ENCODE data around the gene LCE2C. TPM values are rescaled to one million over a fixed set of nuclear protein-coding genes. Genes with fewer than 3 reads are reported as not detected.
"Not testable (repeated sequence)": the region's sequence is repeated elsewhere in the genome, so short reads cannot be mapped to it uniquely, and the experiment has no call there.

Gene LCE2C, protein sequence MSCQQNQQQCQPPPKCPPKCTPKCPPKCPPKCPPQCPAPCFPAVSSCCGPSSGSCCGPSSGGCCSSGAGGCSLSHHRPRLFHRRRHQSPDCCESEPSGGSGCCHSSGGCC
- not detected in 2 replicates for total RNA-seq

DNA sequence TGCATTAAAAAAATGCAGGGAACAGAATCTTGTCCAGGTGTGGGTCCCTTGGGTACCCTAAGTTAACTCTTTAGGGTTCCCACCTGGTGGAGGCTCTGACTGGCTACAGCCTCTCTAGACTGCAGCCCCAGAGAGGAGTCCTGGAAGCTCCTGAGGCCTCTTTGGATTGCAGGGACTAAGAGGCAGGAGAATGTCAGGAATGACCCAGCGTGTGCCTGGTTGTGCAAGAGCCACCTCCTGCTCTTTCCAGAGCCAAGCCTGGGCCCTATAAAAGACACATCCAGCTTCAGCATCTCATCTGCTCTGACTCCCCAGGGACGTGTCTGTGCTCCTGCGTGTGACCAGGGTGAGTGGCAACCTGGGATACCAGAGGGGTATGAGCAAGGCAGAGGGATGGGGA lies at the start of gene LCE2C:
TSS of gene LCE2C (plus strand) at position 297 of the 400 bp plus-strand sequence. CDS start 737 bp downstream, outside the sequence.
- not testable (repeated sequence) for DNase-seq (ENCODE audit: extremely low read depth, low read depth, low spot score)

DNA sequence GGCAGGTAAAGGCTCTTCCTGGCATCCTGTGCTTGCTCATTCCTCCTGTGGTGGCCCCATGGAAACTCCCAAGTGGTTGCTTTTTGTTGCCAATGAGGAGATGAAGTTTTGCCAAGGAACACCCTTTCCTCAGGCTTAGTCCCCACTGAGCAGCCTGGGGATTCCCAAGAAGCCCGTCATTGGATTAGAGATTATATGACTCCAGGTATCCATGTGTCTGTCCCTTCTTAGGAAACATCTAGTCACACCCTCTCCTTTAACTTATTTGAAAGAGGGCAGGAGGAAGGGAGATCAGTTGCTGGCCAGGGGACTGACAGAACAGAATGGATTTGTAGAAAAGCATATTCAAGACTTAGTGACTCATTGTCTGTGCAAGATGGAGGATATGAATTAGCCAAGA lies 48.3 kb upstream of the LCE2C start:
- DNase-seq (ENCODE audit: extremely low read depth, low read depth, low spot score) = no peak

DNA sequence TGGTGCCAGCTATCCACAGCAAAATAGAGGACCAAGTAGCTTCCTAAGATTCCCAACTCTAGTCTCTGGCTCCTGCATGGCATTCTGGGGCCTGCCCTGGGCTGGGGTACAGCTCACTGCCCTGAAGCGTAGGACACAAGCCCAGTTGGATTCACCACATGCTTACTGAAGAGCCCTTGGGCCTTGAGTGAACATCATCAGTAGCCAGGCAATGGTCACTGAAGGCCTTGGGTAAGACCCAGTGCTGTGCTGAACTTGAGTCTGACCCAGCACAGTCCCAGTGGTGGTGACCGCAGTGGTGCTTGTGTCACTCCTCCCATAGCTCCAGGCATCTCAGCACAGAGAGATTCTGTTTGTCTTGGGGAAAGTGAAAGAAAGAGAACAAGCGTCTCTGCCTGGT lies 44.5 kb upstream of the LCE2C start:
- DNase-seq (ENCODE audit: extremely low read depth, low read depth, low spot score) = no peak

DNA sequence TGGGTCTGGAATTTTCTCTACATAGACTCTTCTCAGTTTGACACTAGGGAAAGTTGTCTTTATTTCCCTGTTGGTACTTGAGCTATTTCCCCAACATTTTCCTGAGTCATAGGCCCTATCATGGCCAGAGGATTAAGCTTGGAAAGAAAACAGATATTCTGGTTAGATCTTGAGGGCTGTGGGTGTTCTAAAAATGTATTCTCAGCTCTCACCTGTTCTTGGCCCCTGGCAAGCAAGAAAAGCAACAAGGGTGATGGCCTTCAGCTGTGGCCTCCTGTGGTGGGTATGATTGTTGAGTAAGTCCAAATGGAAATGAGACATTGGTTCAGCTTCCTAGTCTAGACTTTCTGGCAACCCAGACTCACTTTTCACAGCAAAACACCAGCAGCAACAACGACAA lies 34.7 kb upstream of the LCE2C start:
- DNase-seq (ENCODE audit: extremely low read depth, low read depth, low spot score) = no peak

DNA sequence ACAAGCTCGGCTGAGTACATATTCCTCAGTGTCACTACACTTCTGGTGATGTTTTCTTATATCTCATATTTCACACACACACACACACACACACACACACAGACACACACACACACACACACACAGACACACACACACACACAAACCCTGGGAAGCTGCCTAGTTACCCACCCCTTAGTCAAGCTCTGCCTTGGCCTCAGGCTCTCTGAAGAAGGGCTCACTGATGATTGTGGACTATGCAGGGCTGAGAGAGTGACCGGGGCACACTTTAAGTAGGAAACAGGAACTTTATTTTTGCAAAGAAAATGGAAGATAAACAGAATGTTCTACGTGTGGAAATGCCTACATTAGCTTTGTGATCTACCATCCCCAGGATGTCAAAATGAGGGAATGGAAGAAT lies 31.1 kb upstream of the LCE2C start:
- DNase-seq (ENCODE audit: extremely low read depth, low read depth, low spot score) = no peak

DNA sequence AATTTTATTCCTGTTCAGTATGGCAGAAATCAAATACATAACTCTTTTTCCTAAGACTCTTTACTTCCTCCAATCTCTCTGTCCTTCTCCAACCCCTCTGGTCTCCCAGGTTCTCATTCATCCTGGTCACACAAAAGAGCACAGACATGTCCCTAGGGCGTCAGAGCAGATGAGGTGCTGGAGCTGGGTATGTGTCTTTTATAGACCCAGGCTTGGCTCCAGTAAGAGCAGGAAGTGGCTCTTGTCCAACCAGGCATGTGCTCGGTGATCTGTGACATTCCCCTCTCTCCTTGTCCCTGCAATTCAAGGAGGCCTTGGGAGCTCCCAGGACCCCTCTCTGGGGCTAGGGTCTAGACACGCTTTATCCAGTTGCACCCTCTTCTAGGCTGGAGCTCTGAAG lies 29.9 kb upstream of the LCE2C start:
- DNase-seq (ENCODE audit: extremely low read depth, low read depth, low spot score) = no peak

DNA sequence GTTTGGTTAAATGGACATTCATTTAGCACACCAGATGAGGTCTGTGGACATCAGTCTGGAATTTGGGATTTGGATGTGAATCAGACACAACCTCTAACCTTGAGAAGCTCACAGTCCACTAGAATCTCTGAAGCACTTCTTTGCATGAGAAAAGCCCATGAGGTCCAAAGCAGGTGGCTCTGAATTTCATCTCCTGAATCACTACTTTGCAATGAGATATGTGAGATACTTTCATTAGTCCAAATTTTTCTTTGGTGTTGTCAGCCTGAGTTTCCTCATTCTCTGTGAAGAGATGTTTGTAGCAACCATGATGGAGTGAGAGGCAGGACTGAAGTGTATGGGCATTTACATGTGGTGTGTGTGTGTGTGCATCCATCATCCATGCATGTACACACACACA lies 28.4 kb upstream of the LCE2C start:
- no peak for DNase-seq (ENCODE audit: extremely low read depth, low read depth, low spot score)

DNA sequence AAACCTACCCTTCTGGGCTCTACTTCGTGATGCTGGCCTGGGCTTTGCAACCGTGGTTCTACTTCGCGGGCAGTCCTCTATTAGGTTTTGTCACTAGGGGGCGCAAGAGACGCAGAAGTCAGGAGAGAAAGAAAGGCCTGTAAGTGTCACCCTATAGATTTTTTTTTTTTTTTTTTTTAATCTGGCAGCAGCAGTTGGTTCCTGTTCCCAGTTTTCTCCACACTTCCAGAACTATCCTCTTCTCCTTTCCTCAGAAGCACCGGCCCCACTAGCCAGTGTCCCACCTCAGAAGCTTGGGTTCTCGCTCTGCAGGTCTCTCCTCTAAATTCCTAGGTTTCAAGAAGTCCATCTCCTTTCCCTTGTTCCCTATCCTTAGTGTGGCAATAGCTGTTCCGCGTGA lies 21.0 kb upstream of the LCE2C start:
- no peak for DNase-seq (ENCODE audit: extremely low read depth, low read depth, low spot score)

DNA sequence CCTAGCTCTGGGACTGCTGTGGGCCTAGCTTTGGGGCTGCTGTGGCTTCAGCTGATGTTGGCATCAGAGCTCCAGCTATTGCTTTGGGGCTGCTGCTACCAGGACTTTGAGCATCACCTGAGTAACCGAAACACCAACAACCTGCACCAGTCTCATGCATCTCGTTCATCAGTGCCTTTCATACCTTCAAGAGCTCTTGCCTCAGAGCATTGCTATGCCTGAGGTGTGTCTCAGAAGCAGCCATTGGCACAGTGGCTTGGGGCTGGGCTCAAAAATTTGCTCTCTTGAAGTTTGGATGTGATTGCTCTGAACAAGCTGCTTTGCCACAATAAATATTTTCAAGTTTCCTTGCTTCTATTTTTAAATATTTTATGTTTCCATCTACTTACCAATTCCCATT lies 18.6 kb upstream of the LCE2C start:
- no peak for DNase-seq (ENCODE audit: extremely low read depth, low read depth, low spot score)

DNA sequence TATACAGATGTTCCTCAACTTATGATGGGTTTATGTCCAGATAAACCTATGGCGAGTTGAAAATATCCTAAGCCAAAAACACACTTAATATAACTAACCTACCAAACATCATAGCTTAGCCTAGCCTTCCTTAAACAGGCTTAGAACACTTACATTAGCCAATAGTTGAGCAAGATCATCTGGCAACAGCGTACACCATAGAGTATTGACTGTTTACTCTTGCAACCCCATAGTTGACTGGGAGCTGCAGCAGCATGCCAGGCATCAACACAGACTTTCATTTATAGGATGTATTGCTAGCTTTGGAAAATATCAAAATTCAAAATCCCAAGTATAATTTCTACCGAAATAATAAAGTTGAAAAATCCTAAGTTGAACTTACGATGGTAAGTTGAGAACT lies 17.4 kb upstream of the LCE2C start:
- DNase-seq (ENCODE audit: extremely low read depth, low read depth, low spot score) = no peak

DNA sequence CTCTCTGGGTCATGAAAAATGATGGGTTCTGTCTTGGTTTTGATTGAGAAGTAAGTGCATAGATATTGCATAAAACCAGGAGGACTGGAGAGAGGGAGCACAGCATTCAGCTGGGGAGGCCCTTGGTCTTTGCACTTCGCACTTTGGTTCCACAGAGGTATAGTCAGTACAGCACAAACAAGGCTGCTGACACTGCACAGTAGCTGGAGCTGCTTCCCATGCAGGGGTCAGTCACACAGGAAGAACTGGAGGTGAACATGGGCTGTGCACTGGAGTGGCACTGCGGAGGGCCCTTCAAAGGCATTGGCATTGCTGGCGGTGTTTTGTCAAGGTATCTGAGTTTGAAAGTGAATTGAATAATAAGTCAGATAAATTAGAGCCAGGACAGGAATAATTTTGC lies 16.4 kb upstream of the LCE2C start:
- DNase-seq (ENCODE audit: extremely low read depth, low read depth, low spot score) = no peak

DNA sequence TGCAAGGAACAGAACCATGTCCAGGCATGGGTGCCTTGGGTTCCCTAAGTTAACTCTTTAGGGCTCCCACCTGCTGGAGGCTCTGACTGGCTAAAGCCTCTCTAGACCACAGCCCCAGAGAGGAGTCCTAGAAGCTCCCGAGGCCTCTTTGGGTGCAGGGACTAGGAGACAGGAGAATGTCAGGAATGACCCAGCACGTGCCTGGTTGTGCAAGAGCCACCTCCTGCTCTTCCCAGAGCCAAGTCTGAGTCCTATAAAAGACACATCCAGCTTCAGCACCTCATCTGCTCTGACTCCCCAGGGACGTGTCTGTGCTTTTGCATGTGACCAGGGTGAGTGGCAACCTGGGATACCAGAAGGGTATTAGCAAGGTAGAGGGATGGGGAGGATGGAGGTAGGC lies 12.0 kb upstream of the LCE2C start, which contains the start of gene LCE2D:
TSS of gene LCE2D (plus strand) at position 283 of the 400 bp plus-strand sequence. CDS start 726 bp downstream, outside the sequence.
- DNase-seq (ENCODE audit: extremely low read depth, low read depth, low spot score) = no peak

DNA sequence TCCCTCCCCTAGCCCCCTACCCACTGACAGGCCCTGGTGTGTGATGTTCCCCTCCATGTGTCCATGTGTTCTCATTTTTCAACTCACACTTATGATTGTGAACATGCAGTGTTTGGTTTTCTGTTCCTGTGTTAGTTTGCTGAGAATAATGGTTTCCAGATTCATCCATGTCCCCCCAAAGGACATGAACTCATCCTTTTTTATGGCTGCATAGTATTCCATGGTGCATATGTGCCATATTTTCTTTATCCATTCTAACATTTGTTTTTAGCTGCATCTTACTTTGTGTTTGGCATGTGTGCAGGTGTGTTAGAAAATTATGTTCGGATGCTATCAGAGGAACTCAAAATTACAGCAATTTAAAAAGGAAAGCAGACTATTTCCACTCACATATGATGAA lies 8.9 kb upstream of the LCE2C start:
- DNase-seq (ENCODE audit: extremely low read depth, low read depth, low spot score) = not testable (repeated sequence)

DNA sequence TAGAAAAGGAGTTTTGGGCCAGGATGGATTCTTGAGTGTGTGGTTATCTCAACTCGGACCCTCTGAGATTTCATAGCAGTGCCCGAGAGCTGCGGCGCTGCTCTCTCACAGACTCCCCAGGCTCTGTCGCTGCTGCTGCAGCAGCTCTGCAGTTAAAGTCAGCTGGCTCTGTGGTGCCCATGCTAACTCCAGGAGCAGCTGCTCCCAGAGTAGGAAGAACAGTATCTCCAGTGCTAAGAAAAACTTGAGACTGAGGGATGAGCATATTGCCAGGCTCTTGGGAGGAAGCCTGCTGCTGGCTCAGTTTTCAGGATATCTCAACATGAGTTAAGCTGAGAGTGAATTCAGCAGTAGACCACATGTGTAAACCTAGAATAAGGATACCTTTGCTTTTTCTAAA lies 7.4 kb upstream of the LCE2C start:
- DNase-seq (ENCODE audit: extremely low read depth, low read depth, low spot score) = no peak

DNA sequence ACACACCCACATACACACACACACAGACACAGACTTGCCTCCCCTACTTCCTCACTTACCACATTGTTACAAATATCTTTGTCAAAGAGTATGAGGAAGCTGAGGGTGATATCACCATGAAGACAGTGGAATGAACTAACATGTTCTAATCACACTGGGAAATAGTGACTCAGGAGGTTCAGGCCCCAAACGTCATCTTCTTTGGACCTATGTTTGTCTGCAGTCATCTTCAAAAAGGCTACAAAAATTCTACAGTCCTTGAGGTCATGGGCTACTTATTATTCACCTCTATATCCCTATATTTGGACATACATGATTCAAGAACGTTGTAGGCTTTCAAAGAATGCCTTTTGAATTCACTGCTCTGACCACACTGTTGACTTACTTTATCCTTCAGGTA lies 2.1 kb upstream of the LCE2C start:
- no peak for DNase-seq (ENCODE audit: extremely low read depth, low read depth, low spot score)

DNA sequence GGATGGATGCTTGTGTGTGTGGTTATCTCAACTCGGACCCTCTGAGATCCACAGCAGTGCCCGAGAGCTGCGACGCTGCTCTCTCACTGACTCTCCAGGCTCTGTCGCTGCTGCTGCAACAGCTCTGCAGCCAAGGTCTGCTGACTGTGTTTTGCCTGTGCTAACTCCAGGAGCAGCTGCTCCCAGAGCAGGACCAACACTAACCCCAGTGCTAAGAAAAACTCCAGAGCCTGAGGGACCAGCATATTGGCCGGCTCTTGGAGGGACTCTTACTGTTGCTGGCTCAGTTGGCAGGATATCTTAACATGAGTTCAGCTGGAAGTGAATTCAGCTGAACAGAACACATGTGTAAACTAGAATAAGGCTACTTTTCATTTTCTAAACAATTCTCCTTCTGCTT lies 4.4 kb downstream of the LCE2C start:
- DNase-seq (ENCODE audit: extremely low read depth, low read depth, low spot score) = no peak

DNA sequence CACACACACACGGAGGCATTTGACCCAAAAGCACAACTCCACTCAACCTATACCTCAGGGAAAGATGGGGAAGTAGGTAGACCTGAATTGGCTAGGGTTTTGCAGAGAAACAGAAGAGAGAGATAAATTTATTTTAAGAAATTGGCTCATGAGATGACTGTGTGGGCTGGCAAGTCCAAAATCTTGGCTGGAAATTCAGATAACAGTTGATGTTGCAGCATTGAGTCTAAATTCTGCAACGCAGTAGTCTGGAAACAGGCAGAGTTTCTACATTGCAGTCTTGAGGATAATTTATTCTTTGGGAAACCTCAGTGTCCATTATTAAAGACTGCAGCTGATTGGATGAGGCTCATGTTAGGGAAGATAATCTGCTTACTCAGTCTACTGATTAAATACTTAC lies 6.5 kb downstream of the LCE2C start:
- DNase-seq (ENCODE audit: extremely low read depth, low read depth, low spot score) = no peak

DNA sequence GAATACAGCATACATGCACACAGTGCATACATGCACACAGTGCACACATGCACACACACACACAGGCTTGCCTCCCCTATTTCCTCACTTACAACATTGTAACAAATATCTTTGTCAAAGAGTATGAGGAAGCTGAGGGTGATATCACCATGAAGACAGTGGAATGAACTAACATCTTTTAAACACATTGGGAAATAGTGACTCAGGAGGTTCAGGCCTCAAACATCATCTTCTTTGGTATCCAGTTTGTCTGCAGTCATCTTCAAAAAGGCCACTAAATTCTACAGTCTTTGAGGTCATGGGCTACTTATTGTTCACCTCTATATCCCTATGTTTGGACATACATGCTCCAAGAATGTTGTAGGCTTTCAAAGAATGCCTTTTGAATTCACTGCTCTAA lies 8.8 kb downstream of the LCE2C start:
- DNase-seq (ENCODE audit: extremely low read depth, low read depth, low spot score) = no peak

DNA sequence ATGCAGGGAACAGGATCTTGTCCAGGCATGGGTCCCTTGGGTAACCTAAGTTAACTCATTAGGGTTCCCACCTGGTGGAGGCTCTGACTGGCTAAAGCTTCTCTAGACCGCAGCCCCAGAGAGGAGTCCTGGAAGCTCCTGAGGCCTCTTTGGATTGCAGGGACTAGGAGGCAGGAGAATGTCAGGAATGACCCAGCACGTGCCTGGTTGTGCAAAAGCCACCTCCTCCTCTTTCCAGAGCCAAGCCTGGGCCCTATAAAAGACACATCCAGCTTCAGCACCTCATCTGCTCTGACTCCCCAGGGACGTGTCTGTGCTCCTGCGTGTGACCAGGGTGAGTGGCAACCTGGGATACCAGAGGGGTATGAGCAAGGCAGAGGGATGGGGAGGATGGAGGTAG lies 10.7 kb downstream of the LCE2C start, which contains the start of gene LCE2B:
TSS of gene LCE2B (plus strand) at position 301 of the 400 bp plus-strand sequence. CDS start 721 bp downstream, outside the sequence.
- not testable (repeated sequence) for DNase-seq (ENCODE audit: extremely low read depth, low read depth, low spot score)

DNA sequence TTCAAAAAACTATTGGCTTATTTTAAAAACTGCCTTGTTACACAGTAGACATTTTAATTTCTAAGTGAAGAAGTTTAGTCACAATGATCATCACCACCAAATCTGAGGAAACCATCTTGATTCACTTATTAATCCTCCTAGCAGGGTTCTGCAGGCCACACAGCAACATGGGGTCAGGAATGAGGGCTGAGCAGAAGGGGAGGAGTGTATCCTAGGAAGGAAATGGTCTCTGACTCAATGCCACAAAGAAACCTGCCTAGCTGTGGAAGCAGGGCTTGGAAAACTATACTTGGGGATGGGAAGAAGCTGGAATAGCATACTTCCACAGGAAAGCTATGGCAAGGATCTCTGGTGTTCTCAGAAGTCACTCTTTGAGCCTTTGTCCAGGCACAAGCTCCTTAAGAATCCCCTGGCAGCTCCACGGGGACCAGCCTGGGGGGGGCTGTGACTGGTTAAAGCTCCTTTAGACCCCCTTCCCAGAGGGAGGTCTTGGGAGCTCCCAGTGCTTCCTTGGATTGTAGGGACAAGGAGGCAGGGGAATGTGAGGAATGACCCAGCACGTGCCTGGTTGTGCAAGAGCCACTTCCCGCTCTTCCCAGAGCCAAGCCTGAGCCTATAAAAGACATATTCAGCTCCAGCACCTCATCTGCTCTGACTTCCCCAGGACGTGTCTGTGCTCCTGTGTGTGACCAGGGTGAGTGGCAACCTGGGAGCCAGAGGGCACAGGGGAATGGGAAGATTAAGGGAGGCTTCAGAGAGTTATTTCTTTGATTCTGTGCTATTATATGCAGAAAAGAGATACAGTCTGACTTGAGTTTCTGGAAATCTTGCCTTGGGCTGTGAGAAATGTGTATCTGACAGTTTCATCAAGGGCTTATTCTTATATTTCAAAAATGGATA lies 22.9 kb downstream of the LCE2C start, which contains the start of gene LCE2A:
TSS of gene LCE2A (plus strand) at position 645 of the 900 bp plus-strand sequence. CDS start 557 bp downstream, outside the sequence.
- DNase-seq (ENCODE audit: extremely low read depth, low read depth, low spot score) = no peak

DNA sequence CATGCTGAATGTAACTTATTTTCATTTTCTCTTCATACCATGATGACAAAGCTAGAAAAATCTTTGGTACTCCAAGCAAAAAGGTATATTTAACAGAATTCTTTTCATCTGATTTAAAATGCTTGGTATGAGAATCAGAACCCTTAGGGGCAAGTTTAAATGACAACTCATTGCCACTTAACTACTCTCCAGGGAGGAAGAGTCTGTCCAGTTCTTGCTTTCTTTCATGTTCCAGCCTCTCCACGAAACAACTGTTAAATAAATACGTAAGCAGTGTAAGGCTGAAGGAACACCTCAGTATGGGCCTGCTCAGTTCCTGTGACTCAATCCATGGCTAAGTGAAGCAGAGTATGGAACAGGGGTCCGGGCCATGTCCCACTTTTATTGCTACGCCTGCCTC lies 24.7 kb downstream of the LCE2C start:
- DNase-seq (ENCODE audit: extremely low read depth, low read depth, low spot score) = no peak

DNA sequence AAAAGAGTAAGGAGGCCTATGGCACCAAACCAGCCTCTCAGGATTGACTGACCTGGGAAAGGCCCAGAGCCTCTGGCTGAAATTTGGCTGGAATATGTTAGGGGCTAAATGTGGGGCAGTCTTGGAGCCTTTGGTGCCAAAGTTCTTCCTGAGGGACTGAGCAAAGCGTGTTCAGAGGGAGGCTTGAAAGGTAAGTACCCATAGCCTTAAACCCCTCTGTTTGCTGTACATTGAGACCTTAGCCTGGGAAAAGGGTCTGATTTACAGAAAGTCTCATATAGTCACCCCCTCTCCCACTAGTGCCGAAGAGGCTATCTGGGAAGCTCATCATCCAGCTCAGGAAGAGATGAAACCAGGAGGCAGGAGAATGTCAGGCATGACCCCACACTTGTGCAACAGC lies 32.8 kb downstream of the LCE2C start, which contains the start of gene LCE4A:
TSS of gene LCE4A (plus strand) at position 301 of the 400 bp plus-strand sequence. CDS start 916 bp downstream, outside the sequence.
- DNase-seq (ENCODE audit: extremely low read depth, low read depth, low spot score) = no peak
